ENCODE results near the gene NUFIP2. TPM values are rescaled to one million over a fixed set of nuclear protein-coding genes. Genes with fewer than 3 reads are reported as not detected.
A peak's percentile ranks its signal among the peaks of the same experiment; 100 is the strongest.

Gene NUFIP2
- total RNA-seq, 1 experiment from 2014 or later: 93.1 TPM

DNA sequence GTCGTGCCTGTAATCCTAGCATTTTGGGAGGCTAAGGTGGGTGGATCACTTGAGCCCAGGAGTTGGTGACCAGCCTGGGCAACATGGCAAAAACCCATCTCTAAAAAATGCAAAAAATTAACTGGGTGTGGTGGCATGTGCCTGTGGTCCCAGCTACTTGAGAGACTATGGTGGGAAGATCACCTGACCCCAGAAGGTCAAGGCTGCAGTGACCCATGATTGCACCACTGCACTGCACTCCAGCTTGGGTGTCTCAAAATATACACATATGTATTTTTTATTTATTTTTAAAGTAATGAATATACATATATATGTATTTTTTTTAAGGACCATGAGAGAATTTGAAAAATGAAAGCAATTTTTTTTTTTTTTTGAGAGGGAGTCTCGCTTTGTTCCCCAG is 5.1 kb upstream of the NUFIP2 start (continued):
- TF ChIP-seq, protein P1, sequence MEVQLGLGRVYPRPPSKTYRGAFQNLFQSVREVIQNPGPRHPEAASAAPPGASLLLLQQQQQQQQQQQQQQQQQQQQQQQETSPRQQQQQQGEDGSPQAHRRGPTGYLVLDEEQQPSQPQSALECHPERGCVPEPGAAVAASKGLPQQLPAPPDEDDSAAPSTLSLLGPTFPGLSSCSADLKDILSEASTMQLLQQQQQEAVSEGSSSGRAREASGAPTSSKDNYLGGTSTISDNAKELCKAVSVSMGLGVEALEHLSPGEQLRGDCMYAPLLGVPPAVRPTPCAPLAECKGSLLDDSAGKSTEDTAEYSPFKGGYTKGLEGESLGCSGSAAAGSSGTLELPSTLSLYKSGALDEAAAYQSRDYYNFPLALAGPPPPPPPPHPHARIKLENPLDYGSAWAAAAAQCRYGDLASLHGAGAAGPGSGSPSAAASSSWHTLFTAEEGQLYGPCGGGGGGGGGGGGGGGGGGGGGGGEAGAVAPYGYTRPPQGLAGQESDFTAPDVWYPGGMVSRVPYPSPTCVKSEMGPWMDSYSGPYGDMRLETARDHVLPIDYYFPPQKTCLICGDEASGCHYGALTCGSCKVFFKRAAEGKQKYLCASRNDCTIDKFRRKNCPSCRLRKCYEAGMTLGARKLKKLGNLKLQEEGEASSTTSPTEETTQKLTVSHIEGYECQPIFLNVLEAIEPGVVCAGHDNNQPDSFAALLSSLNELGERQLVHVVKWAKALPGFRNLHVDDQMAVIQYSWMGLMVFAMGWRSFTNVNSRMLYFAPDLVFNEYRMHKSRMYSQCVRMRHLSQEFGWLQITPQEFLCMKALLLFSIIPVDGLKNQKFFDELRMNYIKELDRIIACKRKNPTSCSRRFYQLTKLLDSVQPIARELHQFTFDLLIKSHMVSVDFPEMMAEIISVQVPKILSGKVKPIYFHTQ (CRISPR knock-in tag; IDR thresholded peaks at IDR 0.05): no peak

DNA sequence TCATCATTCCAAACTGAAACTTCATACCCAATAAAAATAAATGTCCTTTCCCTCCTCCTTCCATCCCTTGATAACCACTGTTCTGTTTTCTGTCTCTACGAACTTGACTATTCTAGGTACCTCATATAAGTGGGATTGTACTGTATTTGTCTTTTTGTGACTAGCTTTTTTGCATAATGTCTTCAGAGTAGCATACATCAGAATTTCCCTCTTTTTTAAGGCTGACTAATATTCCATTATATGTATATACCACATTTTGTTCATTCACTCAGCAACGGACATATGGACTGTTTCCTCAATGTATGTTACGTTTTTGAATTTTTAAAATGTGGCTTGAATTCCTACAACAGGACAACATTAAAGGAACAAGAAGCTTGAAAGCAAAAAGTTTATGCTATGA is 1.5 kb upstream of the NUFIP2 start:
- Mint-ChIP-seq H3K9me3 (no peaks in the 10 kb centered on the region), H3K27ac (peak overlapping the region; percentile 30), H3K4me3 (peak overlapping the region; percentile 32; the same call in 1 of the 2 replicates), H3K36me3 (peaks cover 14% of the 10 kb centered on the region), H3K27me3 (ENCODE audit: low read depth) (no peaks in the 10 kb centered on the region), H3K4me1 (peaks cover 22% of the 10 kb centered on the region)
- CTCF ChIA-PET: no interaction called here
- POLR2A ChIA-PET: no interaction called here
- ATAC-seq: no peak
- TF ChIP-seq, protein P2, sequence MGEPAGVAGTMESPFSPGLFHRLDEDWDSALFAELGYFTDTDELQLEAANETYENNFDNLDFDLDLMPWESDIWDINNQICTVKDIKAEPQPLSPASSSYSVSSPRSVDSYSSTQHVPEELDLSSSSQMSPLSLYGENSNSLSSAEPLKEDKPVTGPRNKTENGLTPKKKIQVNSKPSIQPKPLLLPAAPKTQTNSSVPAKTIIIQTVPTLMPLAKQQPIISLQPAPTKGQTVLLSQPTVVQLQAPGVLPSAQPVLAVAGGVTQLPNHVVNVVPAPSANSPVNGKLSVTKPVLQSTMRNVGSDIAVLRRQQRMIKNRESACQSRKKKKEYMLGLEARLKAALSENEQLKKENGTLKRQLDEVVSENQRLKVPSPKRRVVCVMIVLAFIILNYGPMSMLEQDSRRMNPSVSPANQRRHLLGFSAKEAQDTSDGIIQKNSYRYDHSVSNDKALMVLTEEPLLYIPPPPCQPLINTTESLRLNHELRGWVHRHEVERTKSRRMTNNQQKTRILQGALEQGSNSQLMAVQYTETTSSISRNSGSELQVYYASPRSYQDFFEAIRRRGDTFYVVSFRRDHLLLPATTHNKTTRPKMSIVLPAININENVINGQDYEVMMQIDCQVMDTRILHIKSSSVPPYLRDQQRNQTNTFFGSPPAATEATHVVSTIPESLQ (CRISPR knock-in tag; IDR thresholded peaks at IDR 0.05): no peak
- no peak for TF ChIP-seq CREB1 (CRISPR knock-in tag; IDR thresholded peaks at IDR 0.05)
- no peak for TF ChIP-seq ZNF263 (CRISPR knock-in tag; IDR thresholded peaks at IDR 0.05; ENCODE audit: low read depth)
- TF ChIP-seq GTF2I (CRISPR knock-in tag; conservative IDR thresholded peaks at IDR 0.05): no peak
- TF ChIP-seq FOXJ3 (CRISPR knock-in tag; IDR thresholded peaks at IDR 0.05; ENCODE audit: borderline replicate concordance): no peak
- TF ChIP-seq, protein P3, sequence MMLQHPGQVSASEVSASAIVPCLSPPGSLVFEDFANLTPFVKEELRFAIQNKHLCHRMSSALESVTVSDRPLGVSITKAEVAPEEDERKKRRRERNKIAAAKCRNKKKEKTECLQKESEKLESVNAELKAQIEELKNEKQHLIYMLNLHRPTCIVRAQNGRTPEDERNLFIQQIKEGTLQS (CRISPR knock-in tag; conservative IDR thresholded peaks at IDR 0.05): no peak
- DNase-seq (ENCODE audit: low spot score): no peak

DNA sequence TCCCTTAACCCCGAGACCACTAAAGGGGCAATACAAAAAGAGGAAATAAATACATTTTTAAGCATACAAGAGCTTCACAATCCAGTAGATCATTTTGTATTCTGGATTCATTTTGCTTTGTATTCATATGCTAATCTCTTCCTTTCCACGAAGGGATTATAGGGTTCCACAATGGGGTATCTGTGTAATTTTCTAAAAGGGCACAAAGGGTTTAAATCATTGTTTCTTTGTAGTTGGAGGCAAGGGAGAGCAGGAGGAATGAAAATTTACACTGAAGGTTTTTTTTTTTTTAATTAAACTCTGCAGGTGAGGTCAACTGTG is 592 bp upstream of the NUFIP2 start:
- Mint-ChIP-seq H3K36me3 (peaks cover 19% of the 10 kb centered on the region), H3K27me3 (ENCODE audit: low read depth) (no peaks in the 10 kb centered on the region), H3K4me3 (peak overlapping the region; percentile 100), H3K4me1 (peaks cover 27% of the 10 kb centered on the region), H3K9me3 (no peaks in the 10 kb centered on the region), H3K27ac (peak overlapping the region; percentile 99)
- no peak for ATAC-seq
- no peak for DNase-seq (ENCODE audit: low spot score)
- ChIA-PET POLR2A (interaction anchor here (0.6 to 1.3 kb wide), 8 partner anchors 10 to 118 kb away, joined by 3 to 8 read pairs (median 4); no protein-coding TSS in a partner anchor), CTCF (interaction anchor here (0.9 to 1.4 kb wide), 7 partner anchors 74 to 296 kb away, joined by 3 to 10 read pairs (median 3); no protein-coding TSS in a partner anchor)
- no peak for TF ChIP-seq NR2C2 (CRISPR knock-in tag; IDR thresholded peaks at IDR 0.05)
- TF ChIP-seq, protein P4, sequence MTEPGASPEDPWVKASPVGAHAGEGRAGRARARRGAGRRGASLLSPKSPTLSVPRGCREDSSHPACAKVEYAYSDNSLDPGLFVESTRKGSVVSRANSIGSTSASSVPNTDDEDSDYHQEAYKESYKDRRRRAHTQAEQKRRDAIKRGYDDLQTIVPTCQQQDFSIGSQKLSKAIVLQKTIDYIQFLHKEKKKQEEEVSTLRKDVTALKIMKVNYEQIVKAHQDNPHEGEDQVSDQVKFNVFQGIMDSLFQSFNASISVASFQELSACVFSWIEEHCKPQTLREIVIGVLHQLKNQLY (CRISPR knock-in tag; IDR thresholded peaks at IDR 0.05): no peak
- no peak for TF ChIP-seq RORB (CRISPR knock-in tag; IDR thresholded peaks at IDR 0.05)
- TF ChIP-seq, protein P5, sequence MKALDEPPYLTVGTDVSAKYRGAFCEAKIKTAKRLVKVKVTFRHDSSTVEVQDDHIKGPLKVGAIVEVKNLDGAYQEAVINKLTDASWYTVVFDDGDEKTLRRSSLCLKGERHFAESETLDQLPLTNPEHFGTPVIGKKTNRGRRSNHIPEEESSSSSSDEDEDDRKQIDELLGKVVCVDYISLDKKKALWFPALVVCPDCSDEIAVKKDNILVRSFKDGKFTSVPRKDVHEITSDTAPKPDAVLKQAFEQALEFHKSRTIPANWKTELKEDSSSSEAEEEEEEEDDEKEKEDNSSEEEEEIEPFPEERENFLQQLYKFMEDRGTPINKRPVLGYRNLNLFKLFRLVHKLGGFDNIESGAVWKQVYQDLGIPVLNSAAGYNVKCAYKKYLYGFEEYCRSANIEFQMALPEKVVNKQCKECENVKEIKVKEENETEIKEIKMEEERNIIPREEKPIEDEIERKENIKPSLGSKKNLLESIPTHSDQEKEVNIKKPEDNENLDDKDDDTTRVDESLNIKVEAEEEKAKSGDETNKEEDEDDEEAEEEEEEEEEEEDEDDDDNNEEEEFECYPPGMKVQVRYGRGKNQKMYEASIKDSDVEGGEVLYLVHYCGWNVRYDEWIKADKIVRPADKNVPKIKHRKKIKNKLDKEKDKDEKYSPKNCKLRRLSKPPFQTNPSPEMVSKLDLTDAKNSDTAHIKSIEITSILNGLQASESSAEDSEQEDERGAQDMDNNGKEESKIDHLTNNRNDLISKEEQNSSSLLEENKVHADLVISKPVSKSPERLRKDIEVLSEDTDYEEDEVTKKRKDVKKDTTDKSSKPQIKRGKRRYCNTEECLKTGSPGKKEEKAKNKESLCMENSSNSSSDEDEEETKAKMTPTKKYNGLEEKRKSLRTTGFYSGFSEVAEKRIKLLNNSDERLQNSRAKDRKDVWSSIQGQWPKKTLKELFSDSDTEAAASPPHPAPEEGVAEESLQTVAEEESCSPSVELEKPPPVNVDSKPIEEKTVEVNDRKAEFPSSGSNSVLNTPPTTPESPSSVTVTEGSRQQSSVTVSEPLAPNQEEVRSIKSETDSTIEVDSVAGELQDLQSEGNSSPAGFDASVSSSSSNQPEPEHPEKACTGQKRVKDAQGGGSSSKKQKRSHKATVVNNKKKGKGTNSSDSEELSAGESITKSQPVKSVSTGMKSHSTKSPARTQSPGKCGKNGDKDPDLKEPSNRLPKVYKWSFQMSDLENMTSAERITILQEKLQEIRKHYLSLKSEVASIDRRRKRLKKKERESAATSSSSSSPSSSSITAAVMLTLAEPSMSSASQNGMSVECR (CRISPR knock-in tag; IDR thresholded peaks at IDR 0.05; ENCODE audit: borderline replicate concordance): no peak
- TF ChIP-seq TEAD4 (CRISPR knock-in tag; IDR thresholded peaks at IDR 0.05): no peak
- TF ChIP-seq ZNF396 (CRISPR knock-in tag; IDR thresholded peaks at IDR 0.05; ENCODE audit: borderline replicate concordance): no peak
- TF ChIP-seq, protein P6, sequence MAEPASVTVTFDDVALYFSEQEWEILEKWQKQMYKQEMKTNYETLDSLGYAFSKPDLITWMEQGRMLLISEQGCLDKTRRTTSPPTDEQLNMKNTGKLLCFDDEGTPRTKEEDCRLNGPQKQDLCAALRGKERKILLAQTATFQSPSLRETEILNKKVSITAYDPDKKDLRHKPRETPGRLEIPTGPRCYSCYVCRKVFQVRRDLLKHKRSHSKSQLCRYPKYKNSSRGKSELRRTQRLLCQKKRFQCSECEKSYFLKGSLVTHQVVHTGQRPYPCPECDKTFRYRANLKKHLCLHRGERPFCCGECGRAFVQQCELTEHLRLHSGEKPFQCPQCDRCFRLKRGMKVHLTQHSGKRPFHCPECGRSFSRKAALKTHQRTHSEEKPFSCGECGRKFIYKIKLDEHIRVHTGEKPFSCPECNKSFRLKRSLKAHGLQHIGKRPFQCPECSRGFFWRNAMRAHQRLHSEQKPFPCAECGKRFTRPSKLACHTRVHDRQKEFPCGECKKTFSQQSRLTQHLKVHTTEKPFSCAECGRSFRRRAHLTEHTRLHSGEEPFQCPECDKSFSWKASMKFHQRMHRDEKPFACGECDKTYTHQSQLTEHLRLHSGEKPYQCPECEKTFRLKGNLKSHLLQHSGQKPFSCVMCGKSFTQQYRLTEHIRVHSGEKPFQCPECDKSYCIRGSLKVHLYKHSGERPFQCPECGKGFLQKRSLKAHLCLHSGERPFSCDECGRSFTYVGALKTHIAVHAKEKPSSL (CRISPR knock-in tag; conservative IDR thresholded peaks at IDR 0.05): no peak

Measured in WTC11 (cell line).